Right forelimb (tissue), 1 donor: ENCODE measurements around the gene MYH16.
"Not testable (repeated sequence)": the region's sequence is repeated elsewhere in the genome, so short reads cannot be mapped to it uniquely, and the experiment has no call there.

Experiments
- DNase-seq: peaks from one replicate; pipeline ENCODE4 v3.0.0-alpha.2; 2018

The MYH16 gene

GRCh38 chr7:99272476-99273045, at the start of gene MYH16:
MYH16 (plus strand) TSS chr7:99272839.
- DNase-seq, result no peak

DNA sequence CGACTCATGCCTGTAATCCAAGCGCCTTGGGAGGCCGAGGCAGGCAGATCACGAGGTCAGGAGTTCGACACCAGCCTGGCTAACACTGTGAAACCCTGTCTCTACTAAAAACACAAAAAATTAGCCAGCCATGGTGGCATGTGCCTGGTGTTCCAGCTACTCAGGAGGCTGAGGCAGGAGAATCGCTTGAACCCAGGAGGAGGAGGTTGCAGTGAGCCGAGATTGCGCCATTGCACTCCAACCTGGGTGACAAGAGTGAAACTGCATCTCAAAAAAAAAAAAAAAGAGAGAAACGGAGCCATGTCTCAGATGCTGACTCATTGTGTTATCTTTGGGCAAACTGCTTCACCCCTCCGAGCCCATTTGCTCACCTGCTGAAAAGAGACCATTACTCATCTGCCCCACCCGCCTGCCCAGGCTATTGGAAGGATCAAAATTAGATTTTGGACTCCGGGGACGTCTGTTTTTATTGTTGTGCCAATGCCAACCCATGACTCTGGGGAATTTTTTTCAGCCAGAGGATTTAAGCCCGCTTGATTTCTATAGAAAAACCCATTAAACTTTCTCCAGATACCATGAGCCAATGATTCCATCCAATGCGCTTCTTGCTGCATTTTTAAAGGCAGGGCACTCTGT, 48.3 kb upstream of the MYH16 start:
- not testable (repeated sequence) for DNase-seq

DNA sequence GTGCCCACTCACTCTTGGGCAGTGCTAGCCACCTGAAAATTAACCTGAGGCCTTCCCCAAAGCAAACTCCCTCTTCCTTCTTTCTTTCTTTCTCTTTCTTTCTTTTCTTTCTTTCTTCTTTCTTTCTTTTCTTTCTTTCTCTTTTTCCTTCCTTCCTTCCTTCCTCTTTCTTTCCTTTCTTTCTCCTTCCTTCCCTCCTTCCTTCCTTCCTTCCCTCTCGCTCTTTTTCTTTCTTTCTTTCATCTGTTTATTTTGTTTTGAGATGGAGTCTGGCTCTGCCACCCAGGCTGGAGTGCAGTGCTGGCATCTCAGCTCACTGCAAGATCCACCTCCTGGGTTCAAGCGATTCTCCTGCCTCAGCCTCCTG, 47.8 kb upstream of the MYH16 start:
- no peak for DNase-seq

DNA sequence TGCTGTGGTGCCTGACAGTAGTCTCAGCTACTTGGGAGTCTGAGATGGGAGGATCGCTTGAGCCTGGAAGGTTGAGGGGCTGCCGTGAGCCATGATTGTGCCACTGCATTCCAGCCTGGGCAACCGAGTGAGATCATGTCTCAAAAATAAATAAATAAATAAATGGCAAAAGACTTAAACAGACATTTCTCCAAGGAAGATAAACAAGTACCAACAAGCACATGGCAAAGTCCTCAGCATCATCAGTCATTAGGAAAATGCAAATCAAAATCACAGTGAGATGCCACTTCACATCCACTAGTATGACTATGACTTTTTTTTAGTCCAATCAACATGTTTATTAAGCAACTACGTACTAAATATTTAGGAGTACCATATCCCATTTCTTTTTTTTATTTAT, 43.4 kb upstream of the MYH16 start:
- no peak for DNase-seq

DNA sequence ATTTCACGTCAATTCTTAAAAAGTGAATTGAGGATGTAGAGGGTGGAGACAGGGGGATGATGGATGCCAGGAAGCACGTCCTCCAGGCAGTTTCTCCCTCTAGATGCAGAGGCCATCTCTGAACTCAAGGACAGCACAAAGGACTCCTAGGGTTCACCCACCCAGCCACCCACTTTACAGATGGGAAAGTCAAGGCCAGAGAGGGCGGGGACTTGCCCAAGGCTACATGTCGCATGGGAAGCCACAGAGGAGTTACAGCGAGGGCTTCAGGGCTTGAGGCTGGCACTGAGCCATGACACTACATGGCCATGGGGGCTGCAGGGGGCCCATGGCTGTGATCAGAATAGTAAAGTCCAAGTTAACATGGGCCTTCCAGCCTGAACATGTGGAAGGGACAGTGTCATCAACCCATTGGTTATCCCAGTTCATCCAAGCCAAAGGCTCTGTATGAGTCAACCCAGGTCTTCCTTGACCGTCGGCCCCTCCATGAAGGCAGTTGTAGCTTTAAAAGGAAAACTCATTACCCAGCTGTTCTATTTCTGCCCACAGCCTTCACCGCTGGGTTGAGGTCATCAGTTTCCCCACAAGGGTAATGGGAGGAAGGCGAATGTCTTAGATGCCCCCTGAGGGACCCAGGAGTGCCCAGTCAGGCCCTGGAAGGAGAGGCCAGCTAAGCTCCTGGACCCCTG, 40.4 kb upstream of the MYH16 start:
- no peak for DNase-seq

GRCh38 chr7:99232955-99233354, 39.7 kb upstream of the MYH16 start:
- not testable (repeated sequence) for DNase-seq

DNA sequence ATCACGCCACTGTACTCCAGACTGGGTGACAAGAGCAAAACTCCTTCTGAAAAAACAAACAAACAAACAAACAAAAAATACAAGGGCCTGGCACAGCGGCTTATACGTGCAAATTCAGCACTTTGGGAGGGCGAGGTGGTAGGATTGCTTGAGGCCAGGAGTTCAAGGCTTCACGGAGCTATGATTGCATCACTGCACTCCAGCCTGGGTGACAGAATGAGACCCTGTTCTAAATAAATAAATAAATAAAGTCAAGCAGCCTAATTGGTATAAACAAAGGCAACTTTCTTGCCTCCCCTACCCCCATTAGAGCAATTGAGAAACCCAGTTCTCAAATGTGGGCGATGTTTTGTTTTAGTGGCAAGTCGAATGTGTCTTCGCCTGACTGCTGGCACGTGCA, 38.5 kb upstream of the MYH16 start:
- no peak for DNase-seq

- no peak for DNase-seq
These were observed 36.7 kb upstream of the MYH16 start for GRCh38 chr7:99235925-99236324.

DNA sequence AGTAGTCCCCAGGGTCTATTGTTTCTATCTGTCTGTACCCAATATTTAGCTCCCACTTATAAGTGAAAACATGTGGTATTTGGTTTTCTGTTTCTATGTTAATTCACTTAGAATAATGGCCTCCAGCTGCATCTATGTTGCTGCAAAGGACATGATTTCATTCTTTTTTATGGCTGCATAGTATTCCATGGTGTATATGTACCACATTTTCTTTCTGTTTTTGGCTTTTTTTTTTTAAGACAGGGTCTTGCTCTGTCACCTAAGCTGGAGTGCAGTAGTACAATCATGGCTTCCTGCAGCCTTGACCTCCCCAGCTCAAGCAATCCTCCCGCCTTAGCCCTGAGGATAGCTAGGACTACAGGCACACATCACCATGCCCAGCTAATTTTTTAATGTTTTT, 34.8 kb upstream of the MYH16 start:
- DNase-seq, result not testable (repeated sequence)

GRCh38 chr7:99238558-99239341, 33.9 kb upstream of the MYH16 start:
- no peak for DNase-seq

GRCh38 chr7:99242682-99243081, 30.0 kb upstream of the MYH16 start:
- DNase-seq, result no peak

DNA sequence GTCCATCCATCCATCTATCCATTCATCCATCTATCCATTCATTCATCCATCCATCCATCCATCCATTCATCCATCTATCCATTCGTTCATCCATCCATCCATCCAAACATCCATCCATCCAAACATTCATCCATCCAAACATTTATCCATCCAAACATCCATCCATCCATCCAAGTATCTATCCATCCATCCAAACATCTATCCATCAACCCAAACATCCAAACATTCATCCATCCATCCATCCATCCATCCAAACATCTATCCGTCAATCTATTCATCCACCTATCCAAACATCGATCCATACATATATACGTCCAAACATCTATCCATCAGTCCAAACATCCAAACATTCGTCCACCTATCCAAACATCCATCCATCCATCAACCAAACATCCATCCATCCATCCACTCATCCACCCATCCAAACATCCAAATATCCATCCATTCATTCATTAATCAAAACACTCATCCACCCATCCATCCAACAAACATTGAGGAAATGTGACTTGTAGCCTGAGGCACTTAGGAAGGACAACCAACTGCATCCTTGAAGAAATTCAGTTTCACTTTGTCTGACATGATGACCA, 28.8 kb upstream of the MYH16 start:
- no peak for DNase-seq

- no peak for DNase-seq
These were observed 27.7 kb upstream of the MYH16 start for GRCh38 chr7:99244939-99245338.

- DNase-seq, result no peak
These were observed 24.1 kb upstream of the MYH16 start for GRCh38 chr7:99248391-99249095.

DNA sequence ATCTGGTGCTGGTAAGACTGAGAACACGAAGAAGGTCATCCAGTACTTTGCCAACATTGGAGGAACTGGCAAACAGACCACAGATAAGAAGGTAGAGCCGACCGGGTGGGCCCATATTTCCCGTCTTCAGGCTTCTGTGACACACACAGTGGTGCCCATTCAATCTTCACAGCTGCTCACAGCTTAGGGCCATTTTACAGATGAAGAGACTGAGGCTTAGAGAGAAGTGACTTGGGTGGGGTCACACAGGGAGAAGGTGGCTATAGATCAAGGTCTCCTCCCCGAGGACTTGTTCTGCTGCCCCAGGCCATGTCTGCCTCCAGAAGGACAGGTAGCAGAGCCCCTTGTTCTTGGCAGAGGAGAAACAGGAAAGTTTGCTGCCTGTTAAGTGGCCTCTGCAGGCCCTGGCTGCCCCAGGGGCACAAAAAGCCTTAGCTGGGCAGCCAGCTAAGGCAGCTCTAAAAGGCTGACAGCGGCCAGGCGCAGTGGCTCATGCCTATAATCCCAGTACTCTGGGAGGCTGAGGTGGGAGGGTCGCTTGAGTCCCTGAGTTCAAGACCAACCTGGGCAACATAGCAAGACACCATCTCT, 22.6 kb upstream of the MYH16 start:
- DNase-seq, result no peak

DNA sequence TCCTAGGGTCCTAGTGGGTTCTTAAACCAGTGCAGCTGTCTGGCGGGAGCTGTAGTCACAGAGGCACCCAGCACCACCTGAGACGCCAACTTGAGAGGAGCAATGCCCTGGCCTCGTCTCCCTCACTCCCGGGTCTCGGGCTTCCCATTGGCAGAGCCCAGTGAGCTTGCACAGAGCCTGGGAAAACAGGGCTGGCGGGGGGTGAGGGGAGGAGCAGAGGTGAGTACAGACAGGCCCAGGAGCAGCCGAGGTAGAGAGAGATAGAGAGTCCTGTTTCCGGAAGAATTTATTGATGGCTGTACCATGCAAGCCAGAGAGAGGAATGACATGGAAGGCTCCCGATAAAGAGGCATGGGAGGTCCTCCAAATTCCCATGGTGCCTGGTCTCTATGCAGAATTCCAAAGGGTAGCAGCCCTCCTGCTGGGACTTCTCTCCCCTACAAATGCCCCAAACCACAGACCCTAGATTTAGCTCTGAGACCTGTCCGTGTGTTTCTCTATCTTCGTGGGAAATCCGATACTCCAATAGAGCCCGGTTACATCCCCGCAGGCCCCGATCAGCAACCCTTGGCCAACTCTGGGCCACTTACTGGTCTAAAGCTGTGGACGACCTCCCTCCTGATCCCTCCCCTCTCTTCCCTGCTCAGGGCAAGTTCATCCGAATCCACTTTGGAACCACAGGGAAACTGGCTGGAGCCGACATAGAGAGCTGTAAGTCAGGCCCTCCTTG, 20.3 kb upstream of the MYH16 start:
- DNase-seq, result no peak

GRCh38 chr7:99253369-99253768, 19.3 kb upstream of the MYH16 start:
- no peak for DNase-seq

- DNase-seq, result no peak
These were observed 18.2 kb upstream of the MYH16 start for GRCh38 chr7:99254390-99254789.

DNA sequence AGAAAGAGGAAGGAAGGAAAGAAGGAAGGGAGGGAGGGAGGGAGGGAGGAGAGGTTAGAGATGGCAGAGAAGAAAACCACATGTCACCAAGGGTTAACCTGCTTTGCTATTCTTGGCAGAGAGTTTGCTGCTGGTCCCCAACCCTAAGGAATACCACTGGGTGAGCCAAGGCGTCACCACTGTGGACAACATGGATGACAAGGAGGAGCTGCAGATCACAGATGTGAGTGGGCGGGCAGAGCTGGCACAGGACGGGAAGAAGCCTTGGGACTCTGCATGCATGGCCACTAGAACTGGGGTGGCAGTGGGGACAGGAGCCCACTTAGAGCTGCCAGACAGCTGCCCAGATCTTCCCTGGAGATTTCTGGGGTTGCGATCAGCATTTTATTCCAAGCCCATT, 17.2 kb upstream of the MYH16 start:
- DNase-seq, result no peak

- no peak for DNase-seq
These were observed 15.6 kb upstream of the MYH16 start for GRCh38 chr7:99257065-99257464.

DNA sequence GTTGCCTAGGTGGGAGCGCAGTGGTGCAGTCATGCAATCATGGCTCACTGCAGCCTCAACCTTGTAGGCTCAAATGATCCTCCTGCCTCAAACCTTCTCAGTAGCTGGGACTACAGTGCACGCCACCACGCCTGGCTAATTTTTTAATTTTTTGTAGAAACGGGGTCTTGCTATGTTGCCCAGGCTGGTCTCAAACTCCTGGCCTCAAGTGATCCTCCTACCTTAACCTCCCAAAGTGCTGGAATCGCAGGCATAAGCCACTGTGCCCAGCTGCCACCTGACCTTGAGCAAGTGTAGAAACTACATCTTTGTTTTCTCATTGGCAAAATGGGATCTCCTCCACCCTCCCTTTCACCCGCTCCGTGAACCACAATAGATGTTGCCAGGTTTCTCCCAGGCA, 15.0 kb upstream of the MYH16 start:
- DNase-seq, result no peak

DNA sequence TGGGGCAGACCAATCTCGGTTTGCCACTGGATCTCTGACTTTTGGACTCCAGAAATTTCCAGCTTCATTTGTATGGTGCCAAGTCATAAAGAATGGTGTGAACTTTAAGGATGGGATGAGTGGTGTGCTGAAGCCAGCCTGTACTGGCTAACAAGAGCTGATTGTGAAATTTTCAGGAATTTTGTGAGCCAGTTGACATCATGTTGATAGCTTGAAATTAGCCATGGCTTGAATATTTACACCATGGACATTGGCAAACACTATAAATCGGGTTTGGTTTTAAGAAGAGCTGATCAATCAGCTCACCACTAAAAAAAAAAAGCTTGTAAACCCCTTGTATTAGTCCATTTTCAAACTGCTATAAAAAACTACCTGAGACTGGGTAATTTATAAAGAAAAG, 14.1 kb upstream of the MYH16 start:
- DNase-seq, result no peak
